OCI-LY7 (cell line): ENCODE results near the gene SELPLG. TPM values are rescaled to one million over a fixed set of nuclear protein-coding genes. Genes with fewer than 3 reads are reported as not detected.
"Not testable (repeated sequence)": the region's sequence is repeated elsewhere in the genome, so short reads cannot be mapped to it uniquely, and the experiment has no call there.

Source experiments
- BruUV-seq: library from RNA; stranded (reverse); fragments of 400-500 nt; replicated peaks from 2 replicates; lab custom pipeline; 2021; lab: Mats Ljungman, UMichigan
- CTCF ChIA-PET: fragments of 300-600 bp; sonication (Branson Sonifier 250); formaldehyde crosslinking; loops from one replicate; lab custom pipeline; 2022; ENCODE audit warnings: antibody characterized with exemption; ENCODE audit not compliant: unreplicated experiment; lab: Charles Lee
- POLR2A ChIA-PET: fragments of 300-600 bp; sonication (Branson Sonifier 250); formaldehyde crosslinking; loops from one replicate; lab custom pipeline; 2022; ENCODE audit warnings: antibody characterized with exemption; lab: Charles Lee
- DNase-seq: peaks from one replicate; pipeline ENCODE4 v3.0.0-alpha.2; 2015; ENCODE audit warnings: low spot score
- H2AFZ ChIP-seq: fragments of 200-600 bp; sonication (generic), shearing (Covaris generic); 2 replicates; pipeline ENCODE4 v1.6.1; 2014; ENCODE audit warnings: mild to moderate bottlenecking, antibody characterized with exemption, low read length, moderate library complexity
- H3K27ac ChIP-seq: fragments of 200-600 bp; sonication (generic); 2 replicates; pipeline ENCODE4 v1.5.1; 2014; ENCODE audit warnings: mixed run types, low read depth, mild to moderate bottlenecking, moderate library complexity, low read length, inconsistent platforms; ENCODE audit not compliant: poor library complexity, severe bottlenecking
- H3K36me3 ChIP-seq: fragments of 200-600 bp; sonication (generic); 2 replicates; pipeline ENCODE4 v1.6.1; 2014; ENCODE audit warnings: mild to moderate bottlenecking, antibody characterized with exemption, low read length, moderate library complexity, mixed read lengths; ENCODE audit not compliant: insufficient read depth
- H3K4me1 ChIP-seq: fragments of 200-600 bp; sonication (generic); 2 replicates; pipeline ENCODE4 v1.5.1; 2014; ENCODE audit warnings: mild to moderate bottlenecking, low read length; ENCODE audit not compliant: insufficient read depth, poor library complexity, severe bottlenecking
- H3K4me2 ChIP-seq: fragments of 200-600 bp; sonication (generic); 2 replicates; pipeline ENCODE4 v1.6.1; 2014; ENCODE audit warnings: mild to moderate bottlenecking, low read length
- H3K4me3 ChIP-seq: fragments of 200-600 bp; sonication (generic); 2 replicates; pipeline ENCODE4 v1.5.1; 2014; ENCODE audit warnings: mild to moderate bottlenecking, low read depth, low read length; ENCODE audit not compliant: poor library complexity, severe bottlenecking
- H3K79me2 ChIP-seq: fragments of 200-600 bp; sonication (generic); 2 replicates; pipeline ENCODE4 v1.6.1; 2016; ENCODE audit warnings: low read depth, mild to moderate bottlenecking, low read length, moderate library complexity, mixed read lengths; ENCODE audit not compliant: insufficient read depth
- H3K9me2 ChIP-seq: fragments of 200-600 bp; sonication (generic); 2 replicates; pipeline ENCODE4 v1.6.1; 2016; ENCODE audit warnings: mild to moderate bottlenecking, low read length, mixed read lengths; ENCODE audit not compliant: insufficient read depth
- H3K9me3 ChIP-seq: fragments of 200-600 bp; sonication (generic); 2 replicates; pipeline ENCODE4 v1.6.1; 2014; ENCODE audit warnings: mild to moderate bottlenecking, mixed run types, low read length, mixed read lengths
- H4K20me1 ChIP-seq: fragments of 200-600 bp; sonication (generic); 2 replicates; pipeline ENCODE4 v1.6.1; 2014; ENCODE audit warnings: mild to moderate bottlenecking, antibody characterized with exemption, low read length, moderate library complexity, mixed read lengths; ENCODE audit not compliant: insufficient read depth
- CTCF ChIP-seq: fragments of 200-600 bp; sonication (generic); conservative IDR thresholded peaks from 2 replicates; pipeline ENCODE4 v1.5.1; 2014; ENCODE audit warnings: mild to moderate bottlenecking, antibody characterized with exemption, low read length, moderate library complexity, mixed read lengths
- EZH2phosphoT487 ChIP-seq: fragments of 200-600 bp; sonication (generic); IDR thresholded peaks from 2 replicates; pipeline ENCODE4 v1.6.1; 2018; ENCODE audit warnings: low read depth, borderline replicate concordance, mild to moderate bottlenecking, mixed run types, antibody characterized with exemption, low read length, moderate library complexity, mixed read lengths
- intact Hi-C: fragments of 100-400 bp; cut with micrococcal nuclease; formaldehyde crosslinking; loops from one replicate; pipeline ENCODE4 v1.10.0; 2022; ENCODE audit not compliant: unreplicated experiment
- total RNA-seq, 2 experiments: library from RNA; depleted of rRNA in 1 of 2; stranded (reverse); fragments of >200 nt in 1 of 2; shearing (Covaris generic) in 1 of 2; gene quantifications; 2 replicates each; pipeline ENCODE4 v1.2.3, GENCODE V29; 2014 to 2022

SELPLG gene
- total RNA-seq, 2 experiments from 2014 or later: 20.0 to 21.0 TPM

- Histone ChIP-seq H3K4me3 (no peak overlapping the region), H3K4me2 (no peak overlapping the region), H3K27ac (no peak overlapping the region), H3K9me3 (no peaks in the 10 kb centered on the region), H2AFZ (no peak overlapping the region), H4K20me1 (no peaks in the 10 kb centered on the region), H3K4me1 (peaks cover 54% of the 10 kb centered on the region), H3K9me2 (no peaks in the 10 kb centered on the region), H3K36me3 (peaks cover 64% of the 10 kb centered on the region), H3K79me2 (peaks cover 1% of the 10 kb centered on the region; the same call in 1 of the 2 replicates)
- DNase-seq: no peak
- ChIA-PET POLR2A (interaction anchor here (0.8 to 1.3 kb wide), 2 partner anchors 22 to 41 kb away, joined by 3 read pairs; no protein-coding TSS in a partner anchor), CTCF (no interaction called here)
- no TSS peak for BruUV-seq
- TF ChIP-seq EZH2phosphoT487 (no peak), CTCF (no peak)
- intact Hi-C loops: no loop called here
Measured at GRCh38 chr12:108657130-108657745, 23.5 kb upstream of the SELPLG start.

GRCh38 chr12:108656247-108656646, 22.6 kb upstream of the SELPLG start:
- DNase-seq, H3K79me2 ChIP-seq, BruUV-seq, H2AFZ ChIP-seq, H3K9me3 ChIP-seq, H3K4me3 ChIP-seq, H3K9me2 ChIP-seq, H4K20me1 ChIP-seq, intact Hi-C loops, H3K4me2 ChIP-seq, H3K27ac ChIP-seq, CTCF ChIA-PET: not testable (repeated sequence)
- Histone ChIP-seq H3K36me3 (peaks cover 64% of the 10 kb centered on the region), H3K4me1 (peaks cover 54% of the 10 kb centered on the region)
- POLR2A ChIA-PET: interaction anchor here (1.3 kb wide), 1 partner anchor 21 kb away, joined by 3 read pairs; no protein-coding TSS in a partner anchor

GRCh38 chr12:108655812-108656175, 22.1 kb upstream of the SELPLG start:
- CTCF ChIA-PET, H3K9me2 ChIP-seq, DNase-seq, H3K79me2 ChIP-seq, H2AFZ ChIP-seq, H3K4me2 ChIP-seq, H4K20me1 ChIP-seq, H3K9me3 ChIP-seq, intact Hi-C loops, H3K4me3 ChIP-seq, H3K27ac ChIP-seq, BruUV-seq: not testable (repeated sequence)
- H3K36me3 ChIP-seq: peaks cover 64% of the 10 kb centered on the region
- POLR2A ChIA-PET: interaction anchor here (6.9 kb wide), 1 partner anchor 18 kb away, joined by 174 read pairs; the partner anchor contains the start of gene SELPLG
- peaks cover 54% of the 10 kb centered on the region for H3K4me1 ChIP-seq

- H3K4me1 ChIP-seq: peaks cover 55% of the 10 kb centered on the region
- DNase-seq, H3K9me2 ChIP-seq, H3K4me2 ChIP-seq, H2AFZ ChIP-seq, H3K9me3 ChIP-seq, CTCF ChIA-PET, intact Hi-C loops, H4K20me1 ChIP-seq, H3K4me3 ChIP-seq, BruUV-seq, H3K79me2 ChIP-seq: not testable (repeated sequence)
- peaks cover 66% of the 10 kb centered on the region for H3K36me3 ChIP-seq
- H3K27ac ChIP-seq: peak overlapping the region; percentile 88
- POLR2A ChIA-PET: interaction anchor here (0.7 to 6.9 kb wide), 6 partner anchors 9 to 147 kb away, joined by 3 to 174 read pairs (median 6); partner anchors contain the start of gene SELPLG
Measured at GRCh38 chr12:108654622-108655021, 20.9 kb upstream of the SELPLG start.
